SK-N-SH treated with all-trans-retinoic acid at 6 μM for 48 hours (cell line): Measurements from ENCODE around the gene PTPN13.

ENCODE experiments used
- BACH2 ChIP-seq: fragments of 250-450 bp; sonication (Bioruptor Pico); IDR thresholded peaks from 2 replicates; pipeline ENCODE4 v1.9.0; 2021; ENCODE audit warnings: mild to moderate bottlenecking, borderline replicate concordance
- CSRNP3 ChIP-seq: fragments of 250-450 bp; sonication (Bioruptor Pico); IDR thresholded peaks from 2 replicates; pipeline ENCODE4 v1.5.1; 2021; ENCODE audit warnings: mild to moderate bottlenecking, moderate library complexity
- TOX ChIP-seq: fragments of 250-450 bp; sonication (Bioruptor Pico); IDR thresholded peaks from 2 replicates; pipeline ENCODE4 v1.8.0; 2021; ENCODE audit warnings: mild to moderate bottlenecking, moderate library complexity, borderline replicate concordance
- ZC3H10 ChIP-seq: fragments of 250-450 bp; sonication (Bioruptor Pico); IDR thresholded peaks from 2 replicates; pipeline ENCODE4 v1.5.1; 2021; ENCODE audit warnings: mild to moderate bottlenecking, moderate library complexity
- ZFP3 ChIP-seq: fragments of 250-450 bp; sonication (Bioruptor Pico); IDR thresholded peaks from 2 replicates; pipeline ENCODE4 v1.5.0; 2020; ENCODE audit warnings: mild to moderate bottlenecking, moderate library complexity

- no peak for TF ChIP-seq CSRNP3 (CRISPR knock-in tag)
- TF ChIP-seq ZC3H10, result no peak
- no peak for TF ChIP-seq ZFP3 (CRISPR knock-in tag)
- TF ChIP-seq BACH2 (CRISPR knock-in tag), result no peak
- TF ChIP-seq TOX (CRISPR knock-in tag), result no peak
Observed at GRCh38 chr4:86771141-86771540, 177.0 kb downstream of the PTPN13 start.
